ENCODE measurements around the gene OR51G2. TPM values are rescaled to one million over a fixed set of nuclear protein-coding genes. Genes with fewer than 3 reads are reported as not detected.
"Not testable (repeated sequence)": the region's sequence is repeated elsewhere in the genome, so short reads cannot be mapped to it uniquely, and the experiment has no call there.

The OR51G2 gene, protein sequence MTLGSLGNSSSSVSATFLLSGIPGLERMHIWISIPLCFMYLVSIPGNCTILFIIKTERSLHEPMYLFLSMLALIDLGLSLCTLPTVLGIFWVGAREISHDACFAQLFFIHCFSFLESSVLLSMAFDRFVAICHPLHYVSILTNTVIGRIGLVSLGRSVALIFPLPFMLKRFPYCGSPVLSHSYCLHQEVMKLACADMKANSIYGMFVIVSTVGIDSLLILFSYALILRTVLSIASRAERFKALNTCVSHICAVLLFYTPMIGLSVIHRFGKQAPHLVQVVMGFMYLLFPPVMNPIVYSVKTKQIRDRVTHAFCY
- total RNA-seq (not detected), polyA plus RNA-seq (not detected)

DNA sequence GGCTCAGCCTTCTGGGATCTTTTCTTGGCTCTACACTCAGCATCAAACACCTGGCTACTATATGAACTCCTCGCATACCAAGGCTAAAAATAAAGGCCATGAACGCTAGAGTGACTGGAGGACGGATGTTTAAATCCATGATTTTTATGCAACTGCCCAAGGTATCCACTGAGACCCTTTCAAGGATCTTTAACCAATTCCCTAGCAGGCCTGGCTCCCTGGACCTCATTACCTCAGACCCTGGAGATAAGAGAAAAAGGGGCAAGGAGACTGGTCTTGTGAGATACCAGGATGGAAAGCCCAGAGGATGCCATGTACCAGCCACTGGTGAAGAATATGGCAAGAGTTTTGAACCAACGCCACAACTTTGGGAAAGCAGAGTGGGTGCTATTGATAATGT lies at the start of gene OR51G2:
Gene OR51G2, minus strand, starts transcription at position 101 of the 400 bp plus-strand sequence. CDS start 3,687 bp downstream, outside the sequence.
- Histone ChIP-seq H3K27ac (ENCODE audit: low read depth) (no peak within 1 kb of the TSS), H3K4me3 (ENCODE audit: low read depth, low read length) (no peak within 1 kb of the TSS), H3K36me3 (ENCODE audit: insufficient read depth) (no peaks in the 10 kb centered on the region), H3K4me1 (ENCODE audit: insufficient read depth) (no peaks in the 10 kb centered on the region)
- WGBS = 85% methylated on average over 4 of the region's 4 CpGs
- DNase-seq (ENCODE audit: extremely low spot score) = no peak

DNA sequence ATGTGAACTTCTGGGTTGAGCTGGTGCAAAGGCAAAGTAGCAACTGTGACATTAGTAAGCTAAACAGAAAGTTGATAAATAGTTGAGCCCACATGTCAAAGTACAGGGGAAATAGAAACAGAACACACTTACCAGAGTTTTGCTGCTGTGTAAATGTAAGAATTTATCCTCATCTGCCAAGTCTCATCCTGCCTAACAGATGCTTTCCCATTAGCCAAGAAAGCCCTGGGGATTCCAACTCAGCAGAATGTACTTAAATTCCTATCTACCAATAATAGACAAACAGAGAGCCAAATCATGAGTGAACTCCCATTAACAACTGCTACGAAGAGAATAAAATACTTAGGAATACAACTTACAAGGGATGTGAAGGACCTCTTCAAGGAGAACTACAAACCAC lies 43.7 kb upstream of the OR51G2 start:
- WGBS = 63% methylated on average over 1 of the region's 1 CpG
- H3K36me3 ChIP-seq (ENCODE audit: insufficient read depth) = no peaks in the 10 kb centered on the region
- H3K4me3 ChIP-seq (ENCODE audit: low read depth, low read length) = no peak overlapping the region
- no peaks in the 10 kb centered on the region for H3K4me1 ChIP-seq (ENCODE audit: insufficient read depth)
- no peak for DNase-seq (ENCODE audit: extremely low spot score)
- H3K27ac ChIP-seq (ENCODE audit: low read depth) = no peak overlapping the region

DNA sequence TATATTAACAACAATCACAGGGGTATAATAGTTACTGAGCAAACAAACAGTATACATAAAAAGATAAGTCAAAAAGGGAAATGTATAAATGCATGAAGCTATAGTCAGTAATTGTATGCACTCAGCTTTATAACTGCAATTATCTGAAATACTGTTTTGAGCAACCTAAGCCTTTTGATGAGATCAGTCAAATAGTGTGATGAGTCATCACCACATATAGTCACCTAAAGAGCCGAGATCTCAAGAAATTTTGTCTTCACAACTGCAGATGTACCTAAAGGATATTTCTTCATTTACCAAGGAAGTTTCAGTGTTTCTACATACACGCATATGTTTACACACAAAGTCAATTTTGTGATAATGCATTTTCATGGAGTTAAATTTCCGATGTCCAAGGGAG lies 41.7 kb upstream of the OR51G2 start:
- H3K4me1 ChIP-seq (ENCODE audit: insufficient read depth) = no peaks in the 10 kb centered on the region
- no peaks in the 10 kb centered on the region for H3K36me3 ChIP-seq (ENCODE audit: insufficient read depth)
- DNase-seq (ENCODE audit: extremely low spot score) = no peak
- 69% methylated on average over 3 of the region's 3 CpGs for WGBS
- H3K27ac ChIP-seq (ENCODE audit: low read depth) = no peak overlapping the region
- no peak overlapping the region for H3K4me3 ChIP-seq (ENCODE audit: low read depth, low read length)

DNA sequence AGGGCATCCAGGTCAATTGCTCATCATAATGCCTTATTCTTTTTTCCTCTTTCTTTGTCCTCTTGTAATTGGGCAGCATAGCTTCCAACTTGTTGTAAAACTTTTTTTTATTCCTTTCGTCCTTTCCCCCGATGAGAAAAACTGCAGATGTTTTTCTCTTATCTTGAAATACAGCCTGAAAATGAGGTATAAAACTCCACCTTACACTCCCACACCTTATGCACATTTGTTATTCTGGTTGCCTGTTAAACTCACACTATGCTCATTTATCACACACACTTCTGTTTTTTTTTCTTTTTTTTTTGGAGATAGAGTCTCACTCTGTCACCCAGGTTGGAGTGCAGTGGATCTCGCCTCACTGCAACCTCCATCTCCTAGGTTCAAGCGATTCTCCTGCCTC lies 38.2 kb upstream of the OR51G2 start:
- 84% methylated on average over 4 of the region's 4 CpGs for WGBS
- no peaks in the 10 kb centered on the region for H3K4me1 ChIP-seq (ENCODE audit: insufficient read depth)

DNA sequence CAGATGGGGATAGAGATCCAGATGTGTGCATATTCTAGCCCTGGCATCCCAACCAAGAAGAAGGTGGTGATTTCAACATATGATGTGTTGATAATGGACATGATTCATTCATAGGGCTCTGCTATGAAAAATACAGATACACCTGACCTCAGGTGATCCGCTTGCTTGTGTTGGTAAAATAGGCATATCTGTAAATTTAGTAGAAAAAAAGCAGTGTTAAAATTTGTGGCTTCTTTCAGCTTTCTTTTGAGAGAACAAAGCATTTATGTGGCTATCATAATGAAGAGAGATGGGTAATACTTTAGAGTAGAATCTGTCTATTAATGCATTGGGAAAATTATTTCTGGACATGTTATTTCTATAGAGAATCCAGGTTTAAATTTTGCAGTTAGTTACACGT lies 36.5 kb upstream of the OR51G2 start, which contains the start of gene OR51A2:
Gene OR51A2, minus strand, starts transcription at position 101 of the 400 bp plus-strand sequence. Its CDS starts 0 bp downstream, at position 101.
- H3K36me3 ChIP-seq (ENCODE audit: insufficient read depth); H3K27ac ChIP-seq (ENCODE audit: low read depth): not testable (repeated sequence)
- WGBS = 59% methylated on average over 2 of the region's 2 CpGs

More for the DNA sequence above, 38.2 kb upstream of the OR51G2 start:
- no peak overlapping the region for H3K4me3 ChIP-seq (ENCODE audit: low read depth, low read length)
- no peaks in the 10 kb centered on the region for H3K36me3 ChIP-seq (ENCODE audit: insufficient read depth)
- no peak overlapping the region for H3K27ac ChIP-seq (ENCODE audit: low read depth)
- DNase-seq (ENCODE audit: extremely low spot score) = no peak

DNA sequence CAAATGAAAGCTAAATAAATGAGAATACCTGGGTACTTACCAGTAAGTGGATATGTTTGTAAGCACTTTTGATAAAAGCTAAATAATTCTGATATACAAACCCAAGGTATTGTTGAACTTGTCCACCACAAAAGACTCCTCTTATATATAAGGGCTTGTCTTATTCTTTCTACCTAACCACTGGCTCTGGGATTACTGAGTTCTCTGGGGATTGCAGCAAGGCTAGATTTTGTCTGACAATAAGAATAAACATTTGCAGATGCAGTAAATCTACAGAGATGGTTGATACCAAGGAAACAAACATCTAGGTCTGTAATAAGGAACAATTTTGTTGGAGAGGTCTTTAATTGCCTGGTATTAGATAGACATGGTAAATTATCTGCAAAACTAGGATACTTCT lies 28.4 kb upstream of the OR51G2 start, which contains the start of gene OR51A4:
Gene OR51A4, minus strand, starts transcription at position 101 of the 400 bp plus-strand sequence. CDS start 505 bp downstream, outside the sequence.
- DNase-seq (ENCODE audit: extremely low spot score) = no peak
- Histone ChIP-seq H3K27ac (ENCODE audit: low read depth) (no peak within 1 kb of the TSS), H3K4me1 (ENCODE audit: insufficient read depth) (no peaks in the 10 kb centered on the region)

More for the DNA sequence above, 36.5 kb upstream of the OR51G2 start, which contains the start of gene OR51A2:
- not testable (repeated sequence) for H3K4me1 ChIP-seq (ENCODE audit: insufficient read depth); H3K4me3 ChIP-seq (ENCODE audit: low read depth, low read length); DNase-seq (ENCODE audit: extremely low spot score)

DNA sequence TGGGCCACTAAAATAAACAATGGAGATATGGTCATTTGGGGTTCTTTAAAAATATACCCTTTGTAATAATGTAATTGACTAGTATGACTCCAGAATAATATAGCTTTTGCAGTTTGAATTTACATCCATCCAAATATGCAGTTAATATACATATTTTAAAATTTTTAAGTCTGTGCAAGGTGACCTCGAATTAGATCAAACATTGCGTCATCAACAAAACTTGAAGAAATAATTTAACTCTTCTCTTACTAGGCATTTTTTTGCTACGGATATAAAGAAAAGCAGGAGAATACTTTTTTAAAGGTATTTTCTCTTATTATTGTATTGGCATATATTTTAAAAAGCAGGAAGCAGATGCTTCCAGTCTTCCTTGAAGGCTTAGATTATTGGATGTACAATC lies 17.6 kb upstream of the OR51G2 start:
- H3K27ac ChIP-seq (ENCODE audit: low read depth) = no peak overlapping the region
- no peaks in the 10 kb centered on the region for H3K4me1 ChIP-seq (ENCODE audit: insufficient read depth)
- H3K4me3 ChIP-seq (ENCODE audit: low read depth, low read length) = no peak overlapping the region
- WGBS = 77% methylated on average over 3 of the region's 3 CpGs
- no peak for DNase-seq (ENCODE audit: extremely low spot score)
- H3K36me3 ChIP-seq (ENCODE audit: insufficient read depth) = no peaks in the 10 kb centered on the region

More for the DNA sequence above, 28.4 kb upstream of the OR51G2 start, which contains the start of gene OR51A4:
- H3K4me3 ChIP-seq (ENCODE audit: low read depth, low read length) = no peak within 1 kb of the TSS
- H3K36me3 ChIP-seq (ENCODE audit: insufficient read depth) = no peaks in the 10 kb centered on the region

DNA sequence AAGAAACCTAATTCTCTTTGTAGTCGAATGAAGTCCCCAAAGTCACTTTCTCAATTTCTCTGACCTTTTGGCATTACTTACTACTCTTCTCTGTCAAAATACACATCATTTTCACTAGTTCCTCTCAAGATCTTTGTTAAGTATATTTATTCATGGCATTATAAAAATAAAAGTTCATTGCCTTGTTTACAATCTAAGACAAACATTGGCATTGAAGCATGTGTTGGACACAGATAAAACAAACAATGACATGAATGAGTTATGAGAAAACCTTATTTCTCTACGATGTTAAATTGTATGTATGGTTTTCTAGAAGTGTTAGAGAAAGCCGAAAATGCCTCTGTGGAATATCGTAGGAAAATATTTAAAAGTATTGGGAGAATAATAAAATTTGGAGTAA lies 13.6 kb upstream of the OR51G2 start:
- H3K4me3 ChIP-seq (ENCODE audit: low read depth, low read length) = no peak overlapping the region
- DNase-seq (ENCODE audit: extremely low spot score) = no peak
- no peak overlapping the region for H3K27ac ChIP-seq (ENCODE audit: low read depth)
- no peaks in the 10 kb centered on the region for H3K36me3 ChIP-seq (ENCODE audit: insufficient read depth)
- 77% methylated on average over 4 of the region's 4 CpGs for WGBS
- no peaks in the 10 kb centered on the region for H3K4me1 ChIP-seq (ENCODE audit: insufficient read depth)

DNA sequence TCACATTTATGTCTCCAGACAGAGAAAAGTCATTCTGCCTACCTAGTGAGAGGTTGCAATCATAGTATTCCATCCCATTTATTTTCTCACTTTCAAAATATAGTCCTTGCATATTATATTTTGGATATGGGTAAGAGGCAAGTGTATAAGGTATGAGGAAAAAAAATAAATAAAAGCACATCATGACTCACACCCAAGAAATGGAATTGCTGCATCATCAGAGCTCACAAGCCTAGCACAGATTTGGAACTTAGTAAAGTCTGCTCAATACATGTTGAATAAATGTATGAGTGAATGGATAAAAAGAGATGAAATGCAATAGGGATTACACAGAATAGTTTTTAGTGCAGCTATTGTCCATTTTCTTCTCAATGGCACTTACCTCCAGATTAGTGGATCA lies 7.5 kb upstream of the OR51G2 start:
- H3K36me3 ChIP-seq (ENCODE audit: insufficient read depth) = no peaks in the 10 kb centered on the region
- H3K27ac ChIP-seq (ENCODE audit: low read depth) = no peak overlapping the region
- H3K4me3 ChIP-seq (ENCODE audit: low read depth, low read length) = no peak overlapping the region
- DNase-seq (ENCODE audit: extremely low spot score) = no peak
- no peaks in the 10 kb centered on the region for H3K4me1 ChIP-seq (ENCODE audit: insufficient read depth)

DNA sequence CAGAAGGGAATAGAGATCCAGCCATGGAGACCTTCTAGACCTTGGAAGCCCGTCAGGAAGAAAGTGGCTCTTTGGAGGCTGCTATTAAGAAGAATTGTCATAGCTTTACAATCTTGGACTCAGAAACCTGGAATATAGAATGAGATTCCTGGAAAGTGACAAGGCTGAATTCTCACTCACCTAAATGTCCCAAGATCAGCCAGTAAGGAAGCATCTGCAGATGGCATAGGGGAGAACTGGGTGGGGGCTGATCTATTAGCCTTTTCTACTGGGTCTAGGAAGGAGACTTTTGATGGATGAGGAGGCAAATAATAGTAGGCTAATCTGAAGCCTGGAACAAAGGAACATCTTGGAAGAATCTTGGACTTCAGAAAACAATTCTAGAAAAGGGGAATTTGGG lies 5.1 kb upstream of the OR51G2 start, which contains the start of gene OR51G1:
Gene OR51G1, minus strand, starts transcription at position 101 of the 400 bp plus-strand sequence. Its CDS starts 0 bp downstream, at position 101.
- Histone ChIP-seq H3K4me3 (ENCODE audit: low read depth, low read length) (no peak within 1 kb of the TSS), H3K27ac (ENCODE audit: low read depth) (no peak within 1 kb of the TSS), H3K4me1 (ENCODE audit: insufficient read depth) (no peaks in the 10 kb centered on the region), H3K36me3 (ENCODE audit: insufficient read depth) (no peaks in the 10 kb centered on the region)
- WGBS = 78% methylated on average over 1 of the region's 1 CpG
- DNase-seq (ENCODE audit: extremely low spot score) = no peak

DNA sequence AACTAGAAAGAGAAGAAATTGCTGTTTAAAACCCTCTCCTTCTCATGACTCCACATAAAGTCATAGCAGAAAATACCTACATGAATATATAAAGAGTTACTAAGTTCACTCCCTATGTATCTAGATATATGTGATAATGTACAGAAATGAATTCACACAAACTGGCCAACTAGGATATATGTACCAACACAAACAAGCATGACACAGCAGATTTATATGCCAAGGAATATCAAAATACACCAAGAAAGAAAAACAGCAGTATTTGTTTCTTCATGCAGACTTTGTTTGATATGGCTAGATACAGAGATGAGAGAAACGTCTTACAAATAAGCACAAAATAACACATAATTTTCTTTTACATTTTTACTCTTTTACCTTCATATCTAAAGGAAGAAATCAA lies 3.2 kb upstream of the OR51G2 start:
- no peak for DNase-seq (ENCODE audit: extremely low spot score)
- 57% methylated on average over 1 of the region's 1 CpG for WGBS
- Histone ChIP-seq H3K4me3 (ENCODE audit: low read depth, low read length) (no peak overlapping the region), H3K36me3 (ENCODE audit: insufficient read depth) (no peaks in the 10 kb centered on the region), H3K27ac (ENCODE audit: low read depth) (no peak overlapping the region), H3K4me1 (ENCODE audit: insufficient read depth) (no peaks in the 10 kb centered on the region)

DNA sequence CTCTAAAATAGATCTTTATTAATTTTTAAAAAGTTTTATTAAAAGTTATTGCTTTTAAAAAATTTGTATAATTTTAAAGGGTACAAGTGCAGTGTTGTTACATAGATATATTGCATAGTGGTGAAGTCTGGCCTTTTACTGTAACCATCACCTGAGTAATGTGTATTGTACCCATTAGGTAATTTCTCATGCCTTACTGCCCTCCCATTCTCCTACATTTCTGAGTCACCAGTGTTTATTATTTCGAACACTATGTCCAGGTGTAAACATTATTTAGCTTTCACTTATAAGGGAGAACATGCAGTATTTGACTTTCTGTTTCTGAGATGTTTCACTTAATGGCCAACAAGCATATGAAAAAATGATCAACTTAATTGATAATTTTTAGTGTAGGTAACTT lies 2.6 kb upstream of the OR51G2 start:
- H3K4me3 ChIP-seq (ENCODE audit: low read depth, low read length) = no peak overlapping the region
- H3K36me3 ChIP-seq (ENCODE audit: insufficient read depth) = no peaks in the 10 kb centered on the region
- H3K27ac ChIP-seq (ENCODE audit: low read depth) = no peak overlapping the region
- H3K4me1 ChIP-seq (ENCODE audit: insufficient read depth) = no peaks in the 10 kb centered on the region
- 77% methylated on average over 1 of the region's 1 CpG for WGBS
- no peak for DNase-seq (ENCODE audit: extremely low spot score)

DNA sequence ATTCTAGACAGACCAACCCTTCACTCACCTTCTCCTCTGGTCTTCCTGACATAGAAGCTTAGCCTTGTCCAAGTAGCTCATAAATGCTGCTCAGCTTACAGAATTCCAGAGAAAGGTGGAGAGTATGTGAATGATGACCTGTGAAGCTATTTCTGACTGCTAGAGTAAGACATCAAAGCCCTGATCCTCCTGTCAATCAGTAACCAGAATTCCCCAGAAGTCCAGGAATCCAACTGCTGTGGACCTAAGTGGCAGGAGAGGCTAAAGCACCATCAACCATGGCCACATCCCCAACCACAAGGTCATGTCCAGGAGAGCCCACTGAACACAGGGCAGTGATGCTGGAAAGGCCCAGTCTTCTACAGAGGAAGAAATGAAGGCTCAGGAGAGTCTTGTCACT lies 2.6 kb downstream of the OR51G2 start:
- H3K4me1 ChIP-seq (ENCODE audit: insufficient read depth) = no peaks in the 10 kb centered on the region
- H3K27ac ChIP-seq (ENCODE audit: low read depth) = no peak overlapping the region
- no peak overlapping the region for H3K4me3 ChIP-seq (ENCODE audit: low read depth, low read length)
- H3K36me3 ChIP-seq (ENCODE audit: insufficient read depth) = no peaks in the 10 kb centered on the region
- no peak for DNase-seq (ENCODE audit: extremely low spot score)

DNA sequence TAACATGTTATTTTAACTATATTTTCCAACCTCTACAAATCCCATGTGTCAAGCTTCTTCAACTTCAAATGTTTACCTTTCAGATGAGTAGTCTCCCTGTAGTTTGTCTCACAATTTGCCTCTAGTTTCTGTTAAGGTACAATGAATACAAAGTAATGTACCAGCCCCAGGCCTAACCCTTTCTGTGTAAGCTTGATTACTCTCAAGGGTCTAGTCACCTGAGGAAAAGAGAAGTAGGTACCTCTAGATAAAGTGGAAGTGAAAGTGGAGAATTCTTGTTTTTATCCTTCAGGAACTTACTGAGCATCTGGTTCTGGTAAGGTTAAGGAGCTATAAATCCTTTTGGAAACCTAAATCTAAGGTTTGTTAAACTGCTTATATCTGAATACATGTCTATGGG lies 15.7 kb downstream of the OR51G2 start, which contains the start of gene OR51A7:
Gene OR51A7, plus strand, starts transcription at position 300 of the 400 bp plus-strand sequence. CDS start 3,587 bp downstream, outside the sequence.
- Histone ChIP-seq H3K36me3 (ENCODE audit: insufficient read depth) (no peaks in the 10 kb centered on the region), H3K4me1 (ENCODE audit: insufficient read depth) (no peaks in the 10 kb centered on the region), H3K27ac (ENCODE audit: low read depth) (no peak within 1 kb of the TSS), H3K4me3 (ENCODE audit: low read depth, low read length) (no peak within 1 kb of the TSS)
- no peak for DNase-seq (ENCODE audit: extremely low spot score)

Measured in urinary bladder (tissue), 4 donors.